ENCODE measurements around the gene FAM107A.

The FAM107A gene

GRCh38 chr3:58597770-58598310, 20.6 kb upstream of the FAM107A start:
- TF ChIP-seq, protein P1, sequence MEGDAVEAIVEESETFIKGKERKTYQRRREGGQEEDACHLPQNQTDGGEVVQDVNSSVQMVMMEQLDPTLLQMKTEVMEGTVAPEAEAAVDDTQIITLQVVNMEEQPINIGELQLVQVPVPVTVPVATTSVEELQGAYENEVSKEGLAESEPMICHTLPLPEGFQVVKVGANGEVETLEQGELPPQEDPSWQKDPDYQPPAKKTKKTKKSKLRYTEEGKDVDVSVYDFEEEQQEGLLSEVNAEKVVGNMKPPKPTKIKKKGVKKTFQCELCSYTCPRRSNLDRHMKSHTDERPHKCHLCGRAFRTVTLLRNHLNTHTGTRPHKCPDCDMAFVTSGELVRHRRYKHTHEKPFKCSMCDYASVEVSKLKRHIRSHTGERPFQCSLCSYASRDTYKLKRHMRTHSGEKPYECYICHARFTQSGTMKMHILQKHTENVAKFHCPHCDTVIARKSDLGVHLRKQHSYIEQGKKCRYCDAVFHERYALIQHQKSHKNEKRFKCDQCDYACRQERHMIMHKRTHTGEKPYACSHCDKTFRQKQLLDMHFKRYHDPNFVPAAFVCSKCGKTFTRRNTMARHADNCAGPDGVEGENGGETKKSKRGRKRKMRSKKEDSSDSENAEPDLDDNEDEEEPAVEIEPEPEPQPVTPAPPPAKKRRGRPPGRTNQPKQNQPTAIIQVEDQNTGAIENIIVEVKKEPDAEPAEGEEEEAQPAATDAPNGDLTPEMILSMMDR (IDR thresholded peaks at IDR 0.05; ENCODE audit: insufficient read depth, low read length, missing control alignments), result no peak
- DNase-seq (ENCODE audit: low read depth, low spot score), result no peak
- ChIA-PET CTCF (interaction anchor here (1.7 to 2.0 kb wide), 3 partner anchors 13 to 33 kb away, joined by 6 to 9 read pairs (median 8); no protein-coding TSS in a partner anchor), POLR2A (no interaction called here)
- no peak overlapping the region for H3K4me3 ChIP-seq (ENCODE audit: low read depth, low read length)

- POLR2A ChIA-PET, result no interaction called here
- CTCF ChIA-PET, result interaction anchor here (1.1 to 2.0 kb wide), 4 partner anchors 12 to 33 kb away, joined by 3 to 9 read pairs (median 7); partner anchors contain the start of gene FAM107A
Observed at GRCh38 chr3:58596834-58597518, 19.8 kb upstream of the FAM107A start.

GRCh38 chr3:58594117-58594516, 16.9 kb upstream of the FAM107A start:
- TF ChIP-seq, protein P1 (IDR thresholded peaks at IDR 0.05; ENCODE audit: insufficient read depth, low read length, missing control alignments), result no peak
- ChIA-PET CTCF (interaction anchor here (1.7 kb wide), 1 partner anchor 25 kb away, joined by 7 read pairs; no protein-coding TSS in a partner anchor), POLR2A (no interaction called here)
- no peak for DNase-seq (ENCODE audit: low read depth, low spot score)
- no peak overlapping the region for H3K4me3 ChIP-seq (ENCODE audit: low read depth, low read length)

More at GRCh38 chr3:58596834-58597518, 19.8 kb upstream of the FAM107A start:
- H3K4me3 ChIP-seq (ENCODE audit: low read depth, low read length), result no peak overlapping the region
- TF ChIP-seq, protein P1 (IDR thresholded peaks at IDR 0.05; ENCODE audit: insufficient read depth, low read length, missing control alignments), result no peak
- no peak for DNase-seq (ENCODE audit: low read depth, low spot score)

DNA sequence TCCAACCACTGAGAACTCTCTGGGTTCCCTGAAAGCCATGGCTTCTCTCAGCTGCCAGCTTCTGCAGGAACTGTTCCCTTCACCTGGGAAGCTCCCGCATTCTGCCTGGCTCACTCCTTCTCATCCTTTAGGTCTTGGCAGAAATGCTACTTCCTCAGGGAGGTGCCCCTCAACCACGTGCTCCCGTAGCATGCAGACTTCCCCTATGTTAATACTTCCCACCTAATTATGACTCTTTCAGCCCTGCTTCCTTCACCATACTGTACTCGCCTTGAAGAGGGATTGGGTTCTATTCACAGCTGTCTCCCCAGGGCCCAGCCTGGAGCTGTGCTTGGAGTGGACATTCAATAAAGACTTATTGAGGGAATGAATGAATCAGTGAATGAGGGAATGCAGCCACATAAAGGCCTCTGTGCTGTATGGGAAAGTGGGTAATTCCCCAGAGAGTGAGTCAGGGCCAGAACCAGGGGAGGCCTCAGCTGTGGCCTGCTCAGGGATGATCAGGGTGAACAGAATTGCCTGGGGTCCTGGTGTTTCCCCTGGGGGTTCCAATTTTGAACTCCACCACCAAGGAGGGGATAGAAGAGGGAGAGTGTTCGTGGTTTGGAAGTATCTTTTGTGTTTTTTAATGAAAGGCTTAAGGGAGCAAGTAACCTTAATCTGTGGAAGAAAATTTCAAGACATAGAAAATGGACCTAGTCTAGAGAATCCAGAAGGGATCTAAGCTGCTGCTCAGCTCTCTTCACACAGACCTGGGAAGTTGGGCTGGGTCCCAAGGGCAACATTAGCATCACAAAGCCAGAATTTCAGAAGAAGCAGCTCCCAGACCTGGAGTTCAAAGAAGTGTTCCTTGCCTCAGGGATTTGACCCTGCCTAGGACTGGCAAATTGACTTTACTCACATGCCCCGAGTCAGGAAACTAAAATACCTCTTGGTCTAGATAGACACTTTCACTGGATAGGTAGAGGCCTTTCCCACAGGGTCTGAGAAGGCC, 14.6 kb upstream of the FAM107A start:
- no peak overlapping the region for H3K4me3 ChIP-seq (ENCODE audit: low read depth, low read length)
- POLR2A ChIA-PET, result no interaction called here
- CTCF ChIA-PET, result interaction anchor here (1.5 to 1.6 kb wide), 2 partner anchors 22 to 38 kb away, joined by 5 to 7 read pairs; no protein-coding TSS in a partner anchor
- DNase-seq (ENCODE audit: low read depth, low spot score), result no peak
- TF ChIP-seq, protein P1 (IDR thresholded peaks at IDR 0.05; ENCODE audit: insufficient read depth, low read length, missing control alignments), result no peak

GRCh38 chr3:58588030-58588614, 10.9 kb upstream of the FAM107A start:
- POLR2A ChIA-PET, result no interaction called here

More at GRCh38 chr3:58588030-58588614, 10.9 kb upstream of the FAM107A start:
- H3K4me3 ChIP-seq (ENCODE audit: low read depth, low read length), result no peak overlapping the region
- CTCF ChIA-PET, result interaction anchor here (1.1 to 2.0 kb wide), 4 partner anchors 10 to 44 kb away, joined by 3 to 8 read pairs (median 4); no protein-coding TSS in a partner anchor
- TF ChIP-seq, protein P1 (IDR thresholded peaks at IDR 0.05; ENCODE audit: insufficient read depth, low read length, missing control alignments), result no peak
- DNase-seq (ENCODE audit: low read depth, low spot score), result no peak
